Loucy (cell line): Measurements from ENCODE around the gene ABCC4.

Experiments used
- H2AFZ ChIP-seq: fragments of 200-600 bp; sonication (generic); 2 replicates; pipeline ENCODE4 v1.6.0; 2016; ENCODE audit warnings: antibody characterized with exemption, mild to moderate bottlenecking, low read length, moderate library complexity
- H3F3A ChIP-seq: fragments of 200-600 bp; 2 replicates; pipeline ENCODE4 v1.6.0; 2016; ENCODE audit warnings: antibody characterized with exemption, low read depth, mild to moderate bottlenecking
- H3K27me3 ChIP-seq: fragments of 200-600 bp; sonication (generic); 2 replicates; pipeline ENCODE4 v1.6.1; 2014; ENCODE audit warnings: low read length, mild to moderate bottlenecking; ENCODE audit not compliant: insufficient read depth, poor library complexity, severe bottlenecking
- H3K36me3 ChIP-seq: fragments of 200-600 bp; sonication (generic); 2 replicates; pipeline ENCODE4 v1.6.1; 2016; ENCODE audit warnings: low read length; ENCODE audit not compliant: insufficient read depth
- H3K4me1 ChIP-seq: fragments of 200-600 bp; sonication (generic); 2 replicates; pipeline ENCODE4 v1.5.1; 2014; ENCODE audit warnings: low read length, mild to moderate bottlenecking; ENCODE audit not compliant: insufficient read depth, poor library complexity, severe bottlenecking
- H3K4me2 ChIP-seq: fragments of 200-600 bp; sonication (generic); 2 replicates; pipeline ENCODE4 v1.6.0; 2014; ENCODE audit warnings: antibody characterized with exemption, low read length, low read depth, mild to moderate bottlenecking; ENCODE audit not compliant: poor library complexity, severe bottlenecking
- H3K4me3 ChIP-seq: fragments of 200-600 bp; sonication (generic); 2 replicates; pipeline ENCODE4 v1.5.1; 2014; ENCODE audit warnings: low read length, mild to moderate bottlenecking, mixed read lengths; ENCODE audit not compliant: poor library complexity, severe bottlenecking
- H3K79me2 ChIP-seq: fragments of 200-600 bp; sonication (generic); 2 replicates; pipeline ENCODE4 v1.6.1; 2014; ENCODE audit warnings: low read length; ENCODE audit not compliant: insufficient read depth
- H3K9ac ChIP-seq: fragments of 200-600 bp; sonication (generic); 2 replicates; pipeline ENCODE4 v1.6.0; 2014; ENCODE audit warnings: mild to moderate bottlenecking, low read depth, low read length, moderate library complexity; ENCODE audit not compliant: poor library complexity, severe bottlenecking
- H3K9me2 ChIP-seq: fragments of 200-600 bp; sonication (generic); replicated peaks from 2 replicates; pipeline ENCODE4 v1.6.1; 2016; ENCODE audit warnings: low read depth, low read length, mixed read lengths
- H3K9me3 ChIP-seq: fragments of 200-600 bp; sonication (generic); 2 replicates; pipeline ENCODE4 v1.6.1; 2014; ENCODE audit warnings: mild to moderate bottlenecking, antibody characterized with exemption, low read length, low read depth; ENCODE audit not compliant: insufficient read depth
- H4K20me1 ChIP-seq: fragments of 200-600 bp; sonication (generic); 2 replicates; pipeline ENCODE4 v1.6.0; 2014; ENCODE audit warnings: antibody characterized with exemption, low read length, mild to moderate bottlenecking; ENCODE audit not compliant: insufficient read depth, poor library complexity, severe bottlenecking
- EZH2phosphoT487 ChIP-seq: fragments of 200-600 bp; IDR thresholded peaks from 2 replicates; pipeline ENCODE4 v1.6.1; 2018; ENCODE audit warnings: antibody characterized with exemption, mild to moderate bottlenecking, moderate library complexity, borderline replicate concordance
- TF ChIP-seq, protein P1 (sequence below): fragments of 200-600 bp; sonication (generic); conservative IDR thresholded peaks from 2 replicates; pipeline ENCODE4 v1.5.1; 2014; ENCODE audit warnings: mild to moderate bottlenecking, antibody characterized with exemption, low read length

ABCC4 gene

GRCh38 chr13:95123726-95124125 is 177.5 kb downstream of the ABCC4 start:
- Histone ChIP-seq H3K36me3 (no peaks in the 10 kb centered on the region), H3K27me3 (no peaks in the 10 kb centered on the region), H3K9me3 (no peaks in the 10 kb centered on the region), H3K4me3 (no peak overlapping the region), H3F3A (no peaks in the 10 kb centered on the region), H3K4me1 (peaks cover 5% of the 10 kb centered on the region), H4K20me1 (no peaks in the 10 kb centered on the region), H3K4me2 (no peak overlapping the region), H3K9ac (no peak overlapping the region), H2AFZ (no peak overlapping the region), H3K79me2 (no peaks in the 10 kb centered on the region), H3K9me2 (no peaks in the 10 kb centered on the region)
- TF ChIP-seq, protein P1, sequence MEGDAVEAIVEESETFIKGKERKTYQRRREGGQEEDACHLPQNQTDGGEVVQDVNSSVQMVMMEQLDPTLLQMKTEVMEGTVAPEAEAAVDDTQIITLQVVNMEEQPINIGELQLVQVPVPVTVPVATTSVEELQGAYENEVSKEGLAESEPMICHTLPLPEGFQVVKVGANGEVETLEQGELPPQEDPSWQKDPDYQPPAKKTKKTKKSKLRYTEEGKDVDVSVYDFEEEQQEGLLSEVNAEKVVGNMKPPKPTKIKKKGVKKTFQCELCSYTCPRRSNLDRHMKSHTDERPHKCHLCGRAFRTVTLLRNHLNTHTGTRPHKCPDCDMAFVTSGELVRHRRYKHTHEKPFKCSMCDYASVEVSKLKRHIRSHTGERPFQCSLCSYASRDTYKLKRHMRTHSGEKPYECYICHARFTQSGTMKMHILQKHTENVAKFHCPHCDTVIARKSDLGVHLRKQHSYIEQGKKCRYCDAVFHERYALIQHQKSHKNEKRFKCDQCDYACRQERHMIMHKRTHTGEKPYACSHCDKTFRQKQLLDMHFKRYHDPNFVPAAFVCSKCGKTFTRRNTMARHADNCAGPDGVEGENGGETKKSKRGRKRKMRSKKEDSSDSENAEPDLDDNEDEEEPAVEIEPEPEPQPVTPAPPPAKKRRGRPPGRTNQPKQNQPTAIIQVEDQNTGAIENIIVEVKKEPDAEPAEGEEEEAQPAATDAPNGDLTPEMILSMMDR = no peak
- no peak for TF ChIP-seq EZH2phosphoT487

GRCh38 chr13:95122063-95122462 is 179.2 kb downstream of the ABCC4 start:
- Histone ChIP-seq H3K79me2 (no peaks in the 10 kb centered on the region), H3K36me3 (no peaks in the 10 kb centered on the region), H3K4me1 (no peaks in the 10 kb centered on the region), H2AFZ (no peak overlapping the region), H3K4me2 (no peak overlapping the region), H3K4me3 (no peak overlapping the region), H3K9me3 (no peaks in the 10 kb centered on the region), H3F3A (no peaks in the 10 kb centered on the region), H3K27me3 (no peaks in the 10 kb centered on the region), H4K20me1 (no peaks in the 10 kb centered on the region), H3K9me2 (no peaks in the 10 kb centered on the region), H3K9ac (no peak overlapping the region)
- TF ChIP-seq, protein P1 = no peak
- no peak for TF ChIP-seq EZH2phosphoT487

DNA sequence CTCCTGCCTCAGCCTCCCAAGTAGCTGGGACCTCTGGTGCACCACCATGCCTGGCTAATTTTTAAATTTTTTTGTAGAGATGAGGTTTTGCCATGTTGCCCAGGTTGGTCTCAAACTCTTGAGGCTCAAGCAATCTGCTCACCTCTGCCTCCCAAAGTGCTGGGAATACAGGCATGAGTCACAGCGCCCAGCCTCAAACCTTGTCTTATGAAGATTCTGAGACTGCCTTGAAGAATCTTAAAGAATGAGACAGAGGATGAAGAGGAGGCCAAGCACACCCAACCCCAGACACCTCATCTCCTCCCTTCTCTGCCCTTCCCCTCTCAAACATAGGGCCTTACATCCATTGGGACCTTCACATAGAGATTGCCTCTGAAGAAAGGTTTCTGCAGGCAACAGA is 179.7 kb downstream of the ABCC4 start:
- H3K27me3 ChIP-seq = no peaks in the 10 kb centered on the region
- H3K9me3 ChIP-seq = no peaks in the 10 kb centered on the region
- no peaks in the 10 kb centered on the region for H3K4me1 ChIP-seq
- H4K20me1 ChIP-seq = no peaks in the 10 kb centered on the region
- no peaks in the 10 kb centered on the region for H3K36me3 ChIP-seq
- H3K9ac ChIP-seq = no peak overlapping the region
- H3F3A ChIP-seq = no peaks in the 10 kb centered on the region
- H3K79me2 ChIP-seq = no peaks in the 10 kb centered on the region
- H3K9me2 ChIP-seq = no peaks in the 10 kb centered on the region
- no peak for TF ChIP-seq EZH2phosphoT487
- TF ChIP-seq, protein P1 = no peak
- H3K4me2 ChIP-seq = no peak overlapping the region
- no peak overlapping the region for H3K4me3 ChIP-seq
- H2AFZ ChIP-seq = no peak overlapping the region
